HepG2 (cell line): Measurements from ENCODE around the gene STK32B. TPM values are rescaled to one million over a fixed set of nuclear protein-coding genes. Genes with fewer than 3 reads are reported as not detected.

Source experiments
- ATAC-seq: fragments of 200-7000 bp; cut with Tn5 transposase; 3 replicates; pipeline ENCODE4 v1.9.1; 2020; ENCODE audit warnings: mild to moderate bottlenecking, moderate library complexity
- BruUV-seq: library from RNA; stranded (reverse); fragments of 400-500 nt; replicated peaks from 2 replicates; lab custom pipeline; 2021; lab: Mats Ljungman, UMichigan
- CTCF ChIA-PET: fragments of 300-600 bp; formaldehyde crosslinking; extraction: SDS; loops from one replicate; lab custom pipeline; 2021; ENCODE audit warnings: low total read pairs, inconsistent platforms, low intra/inter-chr PET ratio; lab: Yijun Ruan, JAX
- POLR2A ChIA-PET: fragments of 350-600 bp; sonication (Branson Sonifier 250); formaldehyde crosslinking; loops from one replicate; lab custom pipeline; 2020; ENCODE audit warnings: antibody characterized with exemption, inconsistent platforms; lab: Yijun Ruan, JAX
- DNase-seq: peaks from one replicate; pipeline ENCODE4 v3.0.0-alpha.2; 2015; ENCODE audit warnings: low spot score
- FAIRE-seq: peaks from 3 replicates; lab custom pipeline; 2011; peaks lifted over from hg19 to GRCh38; lab: Jason Lieb, UNC
- H2AFZ ChIP-seq: one replicate; pipeline ENCODE4 v1.6.1; 2011; ENCODE audit warnings: low read length, inconsistent platforms
- H3K27ac ChIP-seq: fragments of 300-600 bp; 3 replicates; pipeline ENCODE4 v1.8.0; 2011; ENCODE audit warnings: mixed run types, mild to moderate bottlenecking, mixed read lengths, low read length, inconsistent platforms; ENCODE audit not compliant: insufficient read depth; ENCODE audit errors: extremely low read length
- H3K27me3 ChIP-seq, 2 experiments: fragments of 200-600 bp in 1 of 2; 2 replicates in 1 of 2; 3 replicates in 1 of 2; pipeline versions ENCODE4 v1.6.0 to v1.8.0; 2011; ENCODE audit warnings: low read length in 2 of 2, mild to moderate bottlenecking in 2 of 2, moderate library complexity in 2 of 2, inconsistent platforms in 1 of 2; ENCODE audit not compliant: insufficient read depth in 2 of 2, control insufficient read depth in 1 of 2
- H3K36me3 ChIP-seq, 2 experiments: fragments of 200-600 bp in 1 of 2; replicated peaks in 1 of 2; 2 replicates in 1 of 2; 3 replicates in 1 of 2; pipeline versions ENCODE4 v1.5.1 to v1.8.0; 2011; ENCODE audit warnings: low read length in 2 of 2, inconsistent platforms in 1 of 2; ENCODE audit not compliant: insufficient read depth in 2 of 2, control insufficient read depth in 1 of 2
- H3K4me1 ChIP-seq: 2 replicates; pipeline ENCODE4 v1.5.1; 2012; ENCODE audit warnings: low read length, inconsistent platforms; ENCODE audit not compliant: insufficient read depth
- H3K4me2 ChIP-seq: 2 replicates; pipeline ENCODE4 v1.6.0; 2011; ENCODE audit warnings: low read depth, low read length, inconsistent platforms
- H3K4me3 ChIP-seq, 3 experiments: fragments of 200-600 bp in 1 of 3; sonication (generic), shearing (Covaris generic) in 1 of 3; replicated peaks in 1 of 3; 2 replicates each; pipeline ENCODE4 v1.5.1; 2011 to 2016; ENCODE audit warnings: low read length in 3 of 3, inconsistent platforms in 2 of 3, low read depth in 2 of 3, mild to moderate bottlenecking in 2 of 3, control low read depth in 1 of 3, mixed read lengths in 1 of 3; ENCODE audit not compliant: insufficient read depth in 1 of 3
- H3K79me2 ChIP-seq: one replicate; pipeline ENCODE4 v1.6.1; 2011; ENCODE audit warnings: low read length, inconsistent platforms; ENCODE audit not compliant: insufficient read depth
- H3K9ac ChIP-seq: 2 replicates; pipeline ENCODE4 v1.6.0; 2011; ENCODE audit warnings: mild to moderate bottlenecking, low read depth, low read length, inconsistent platforms; ENCODE audit not compliant: insufficient read depth
- H3K9me3 ChIP-seq: 2 replicates; pipeline ENCODE4 v1.5.1; 2012; ENCODE audit warnings: mild to moderate bottlenecking, low read length
- H4K20me1 ChIP-seq: 2 replicates; pipeline ENCODE4 v1.6.0; 2011; ENCODE audit warnings: inconsistent platforms, mild to moderate bottlenecking, low read length, moderate library complexity; ENCODE audit not compliant: insufficient read depth
- AKAP8 ChIP-seq: sonication (generic); formaldehyde crosslinking; IDR thresholded peaks from 2 replicates; pipeline ENCODE4 v1.5.1; 2020; ENCODE audit warnings: mild to moderate bottlenecking, missing genetic modification reagents
- CEBPG ChIP-seq: IDR thresholded peaks from 2 replicates; pipeline ENCODE4 v1.6.1; 2016
- DNMT1 ChIP-seq: sonication (generic); formaldehyde crosslinking; IDR thresholded peaks from 2 replicates; pipeline ENCODE4 v1.5.1; 2020; ENCODE audit warnings: mild to moderate bottlenecking, missing genetic modification reagents
- ELF4 ChIP-seq: sonication (generic); formaldehyde crosslinking; IDR thresholded peaks from 2 replicates; pipeline ENCODE4 v1.5.0; 2020; ENCODE audit warnings: missing genetic modification reagents, mild to moderate bottlenecking, moderate library complexity, borderline replicate concordance
- KLF6 ChIP-seq: IDR thresholded peaks from 2 replicates; pipeline ENCODE4 v1.8.0; 2016; ENCODE audit warnings: missing biosample characterization, missing genetic modification reagents
- PCBP1 ChIP-seq: fragments of 200-400 bp; formaldehyde crosslinking; IDR thresholded peaks from 2 replicates; pipeline ENCODE4 v1.6.1; 2017; ENCODE audit warnings: mild to moderate bottlenecking, low read depth, low read length, borderline replicate concordance
- RORA ChIP-seq: sonication (generic); formaldehyde crosslinking; IDR thresholded peaks from 2 replicates; pipeline ENCODE4 v1.5.0; 2020; ENCODE audit warnings: mild to moderate bottlenecking, missing genetic modification reagents, moderate library complexity
- ZBTB38 ChIP-seq: sonication (generic); formaldehyde crosslinking; IDR thresholded peaks from 2 replicates; pipeline ENCODE4 v1.5.1; 2020; ENCODE audit warnings: mild to moderate bottlenecking, missing genetic modification reagents
- ZNF274 ChIP-seq: sonication (generic); formaldehyde crosslinking; IDR thresholded peaks from 2 replicates; pipeline ENCODE4 v1.5.1; 2020; ENCODE audit warnings: mild to moderate bottlenecking, missing genetic modification reagents
- ZNF484 ChIP-seq: sonication (generic); formaldehyde crosslinking; IDR thresholded peaks from 2 replicates; pipeline ENCODE4 v1.5.1; 2020; ENCODE audit warnings: mild to moderate bottlenecking, low read depth, missing genetic modification reagents, borderline replicate concordance
- WGBS: methylation state at CpG from one replicate; pipeline ENCODE4 v1.1.6; 2017; ENCODE audit warnings: low lambda C conversion rate; 5-methylcytosine and 5-hydroxymethylcytosine counted together
- in situ Hi-C: cut with HindIII; loops from 2 replicates; pipeline ENCODE4 v1.10.0; 2017; ENCODE audit warnings: low pct_unique_long_range_greater_than_20kb; ENCODE audit not compliant: extremely low pct_ligation_motif_present
- intact Hi-C: fragments of 100-400 bp; cut with micrococcal nuclease; formaldehyde crosslinking; loops from one replicate; pipeline ENCODE4 v1.10.0; 2022; ENCODE audit not compliant: unreplicated experiment
- polyA plus RNA-seq, 8 experiments: library from polyadenylated mRNA; depleted of rRNA in 3 of 8; stranded (reverse) in 7 of 8; unstranded in 1 of 8; fragments of >200 nt; fragmentation: Illumina TruSeq in 4 of 8; extraction: Trizol in 4 of 8; gene quantifications; 2 replicates each; pipeline versions ENCODE4 v1.2.1 to v1.2.3, GENCODE V29; 2011 to 2016; ENCODE audit warnings: low read depth in 4 of 8, missing spikeins in 1 of 8, mixed read lengths in 1 of 8; ENCODE audit not compliant: insufficient read depth in 1 of 8
- total RNA-seq, 5 experiments: library from RNA; depleted of rRNA; stranded (reverse); fragments of >200 nt; fragmentation: Illumina TruSeq; extraction: Trizol; gene quantifications; 2 replicates each; pipeline ENCODE4 v1.2.3, GENCODE V29; 2016; ENCODE audit warnings: low read depth in 1 of 5
- TF ChIP-seq, protein P1 (sequence below): sonication (generic); formaldehyde crosslinking; IDR thresholded peaks from 2 replicates; pipeline ENCODE4 v1.5.0; 2020; ENCODE audit warnings: missing genetic modification reagents

Gene STK32B
- total and polyA plus RNA-seq, 2 of the 13 experiments (the other 11 are each of a cell fraction or from before 2014, with no cell fraction given) = not detected

DNA sequence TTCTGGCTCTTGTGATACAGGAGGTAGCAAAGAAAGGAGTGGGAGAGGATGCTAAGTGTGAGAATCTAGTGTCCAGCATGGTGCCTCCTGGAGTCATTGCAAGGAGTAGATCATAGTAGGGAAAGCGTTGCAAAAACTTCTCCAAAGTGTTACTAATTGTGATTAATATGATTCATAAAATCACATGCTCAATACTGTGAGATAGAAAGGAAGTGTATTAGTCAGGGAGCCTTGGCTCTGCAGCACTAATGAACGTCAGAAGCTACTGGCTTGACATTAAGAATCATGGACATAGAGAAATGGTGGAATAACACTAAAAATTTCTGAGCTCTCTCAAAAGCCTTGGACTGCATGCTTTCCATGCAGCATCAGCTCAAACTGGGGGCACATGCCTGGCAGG, 358.0 kb downstream of the STK32B start:
- H3K4me3 ChIP-seq = no peak overlapping the region
- no peak overlapping the region for H2AFZ ChIP-seq
- no peaks in the 10 kb centered on the region; the same call in 1 of the 2 replicates for H3K9me3 ChIP-seq
- ChIA-PET POLR2A (no interaction called here), CTCF (interaction anchor here (1.0 to 1.1 kb wide), 2 partner anchors 381 to 404 kb away, joined by 3 read pairs; no protein-coding TSS in a partner anchor)
- no peak for DNase-seq
- H3K79me2 ChIP-seq = no peaks in the 10 kb centered on the region
- no peak for ATAC-seq
- FAIRE-seq = no peak
- BruUV-seq = no TSS peak
- no peak overlapping the region for H3K9ac ChIP-seq
- 18% methylated on average over 2 of the region's 2 CpGs for WGBS
- TF ChIP-seq, protein P1, sequence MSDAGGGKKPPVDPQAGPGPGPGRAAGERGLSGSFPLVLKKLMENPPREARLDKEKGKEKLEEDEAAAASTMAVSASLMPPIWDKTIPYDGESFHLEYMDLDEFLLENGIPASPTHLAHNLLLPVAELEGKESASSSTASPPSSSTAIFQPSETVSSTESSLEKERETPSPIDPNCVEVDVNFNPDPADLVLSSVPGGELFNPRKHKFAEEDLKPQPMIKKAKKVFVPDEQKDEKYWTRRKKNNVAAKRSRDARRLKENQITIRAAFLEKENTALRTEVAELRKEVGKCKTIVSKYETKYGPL (CRISPR knock-in tag) = no peak
- TF ChIP-seq ZBTB38 (CRISPR knock-in tag) (no peak), CEBPG (CRISPR knock-in tag) (no peak), DNMT1 (no peak), AKAP8 (CRISPR knock-in tag) (no peak), ELF4 (CRISPR knock-in tag) (no peak), ZNF274 (no peak), PCBP1 (no peak), KLF6 (CRISPR knock-in tag) (no peak), ZNF484 (CRISPR knock-in tag) (no peak), RORA (CRISPR knock-in tag) (no peak)
- TF ChIP-seq, all 625 proteins: peak for 0
- Histone ChIP-seq H3K36me3 (no peaks in the 10 kb centered on the region), H3K4me2 (no peak overlapping the region), H3K27me3 (no peaks in the 10 kb centered on the region; a peak in 1 of 5 replicates), H3K27ac (no peak overlapping the region), H3K4me1 (no peaks in the 10 kb centered on the region), H4K20me1 (no peaks in the 10 kb centered on the region)
- intact Hi-C loops (no loop called here), in situ Hi-C loops (no loop called here)
